WTC11 (cell line): Measurements from ENCODE around the gene EMC1. TPM values are rescaled to one million over a fixed set of nuclear protein-coding genes. Genes with fewer than 3 reads are reported as not detected.
"Not testable (repeated sequence)": the region's sequence is repeated elsewhere in the genome, so short reads cannot be mapped to it uniquely, and the experiment has no call there.

Experiments
- ATAC-seq: fragments of 200-7000 bp; cut with Tn5 transposase; 2 replicates; pipeline ENCODE4 v1.10.0; 2021; ENCODE audit warnings: mild to moderate bottlenecking, moderate library complexity
- CTCF ChIA-PET: fragments of 300-600 bp; sonication (Branson Sonifier 250); formaldehyde crosslinking; loops from one replicate; lab custom pipeline; 2021; ENCODE audit warnings: antibody characterized with exemption; lab: Charles Lee
- POLR2A ChIA-PET: fragments of 350-600 bp; sonication (Branson Sonifier 250); formaldehyde crosslinking; loops from one replicate; lab custom pipeline; 2021; ENCODE audit warnings: antibody characterized with exemption; lab: Charles Lee
- DNase-seq: peaks from one replicate; pipeline ENCODE4 v3.0.0; 2021; ENCODE audit warnings: low spot score
- H3K27ac Mint-ChIP-seq: 2 replicates; pipeline ENCODE4 v1.8.0; 2021; ENCODE audit warnings: mixed read lengths
- H3K27me3 Mint-ChIP-seq: 2 replicates; pipeline ENCODE4 v1.8.0; 2021; ENCODE audit warnings: low read depth, mild to moderate bottlenecking, moderate library complexity, mixed read lengths
- H3K36me3 Mint-ChIP-seq: 2 replicates; pipeline ENCODE4 v1.8.0; 2021; ENCODE audit warnings: mixed read lengths
- H3K4me1 Mint-ChIP-seq: 2 replicates; pipeline ENCODE4 v1.8.0; 2022; ENCODE audit warnings: mixed read lengths
- H3K4me3 Mint-ChIP-seq: 2 replicates; pipeline ENCODE4 v1.8.0; 2021; ENCODE audit warnings: mild to moderate bottlenecking, moderate library complexity, mixed read lengths
- H3K9me3 Mint-ChIP-seq: 2 replicates; pipeline ENCODE4 v1.8.0; 2021; ENCODE audit warnings: mixed read lengths
- CBFB ChIP-seq: sonication (generic); formaldehyde crosslinking; IDR thresholded peaks from 2 replicates; pipeline ENCODE4 v1.8.1; 2022; ENCODE audit warnings: mild to moderate bottlenecking, low read depth, missing genetic modification reagents
- GRHL2 ChIP-seq: fragments of 250-450 bp; sonication (Bioruptor Pico); IDR thresholded peaks from 2 replicates; pipeline ENCODE4 v1.8.0; 2022; ENCODE audit warnings: mild to moderate bottlenecking, moderate library complexity; ENCODE audit not compliant: insufficient replicate concordance, severe bottlenecking
- HMGA2 ChIP-seq: fragments of 250-450 bp; sonication (Bioruptor Pico); IDR thresholded peaks from 2 replicates; pipeline ENCODE4 v1.4.0; 2021; ENCODE audit warnings: mild to moderate bottlenecking, moderate library complexity
- KAT7 ChIP-seq: sonication (generic); formaldehyde crosslinking; IDR thresholded peaks from 2 replicates; pipeline ENCODE4 v1.8.1; 2023; ENCODE audit warnings: missing genetic modification reagents, mild to moderate bottlenecking, borderline replicate concordance
- NR1H2 ChIP-seq: sonication (generic); formaldehyde crosslinking; IDR thresholded peaks from 2 replicates; pipeline ENCODE4 v1.9.0; 2021; ENCODE audit warnings: mild to moderate bottlenecking, moderate library complexity, missing genetic modification reagents
- RELA ChIP-seq: sonication (generic); formaldehyde crosslinking; IDR thresholded peaks from 2 replicates; pipeline ENCODE4 v1.8.1; 2022; ENCODE audit warnings: missing genetic modification reagents, mild to moderate bottlenecking, borderline replicate concordance
- ZBTB21 ChIP-seq: sonication (generic); formaldehyde crosslinking; IDR thresholded peaks from 2 replicates; pipeline ENCODE4 v1.8.1; 2023; ENCODE audit warnings: mild to moderate bottlenecking, missing genetic modification reagents, borderline replicate concordance
- ZNF121 ChIP-seq: sonication (generic); formaldehyde crosslinking; IDR thresholded peaks from 2 replicates; pipeline ENCODE4 v1.8.0; 2023; ENCODE audit warnings: missing genetic modification reagents
- ZNF396 ChIP-seq: fragments of 250-450 bp; sonication (Bioruptor Pico); IDR thresholded peaks from 2 replicates; pipeline ENCODE4 v1.8.0; 2021; ENCODE audit warnings: mild to moderate bottlenecking, moderate library complexity, borderline replicate concordance
- total RNA-seq: library from RNA; stranded (reverse); gene quantifications from 3 replicates; pipeline ENCODE4 v1.2.3, GENCODE V29; 2021
- TF ChIP-seq, protein P1 (sequence below): fragments of 250-450 bp; sonication (Bioruptor Pico); IDR thresholded peaks from 2 replicates; pipeline ENCODE4 v1.9.0; 2021; ENCODE audit warnings: moderate library complexity, mild to moderate bottlenecking, inconsistent platforms, borderline replicate concordance
- TF ChIP-seq, protein P2 (sequence below): sonication (generic); formaldehyde crosslinking; IDR thresholded peaks from 2 replicates; pipeline ENCODE4 v1.8.1; 2023; ENCODE audit warnings: mild to moderate bottlenecking, missing genetic modification reagents
- TF ChIP-seq, protein P3 (sequence below): sonication (generic); formaldehyde crosslinking; IDR thresholded peaks from 2 replicates; pipeline ENCODE4 v1.8.1; 2022; ENCODE audit warnings: mild to moderate bottlenecking, missing genetic modification reagents, moderate library complexity, borderline replicate concordance
- TF ChIP-seq, protein P4 (sequence below): sonication (generic); formaldehyde crosslinking; conservative IDR thresholded peaks from 2 replicates; pipeline ENCODE4 v1.8.1; 2023; ENCODE audit warnings: mild to moderate bottlenecking, low read depth, missing genetic modification reagents, moderate library complexity
- TF ChIP-seq, protein P5 (sequence below): sonication (generic); formaldehyde crosslinking; IDR thresholded peaks from 2 replicates; pipeline ENCODE4 v1.8.0; 2022; ENCODE audit warnings: mild to moderate bottlenecking, missing genetic modification reagents

Gene EMC1
- total RNA-seq, 1 experiment from 2014 or later, result 53.5 TPM

DNA sequence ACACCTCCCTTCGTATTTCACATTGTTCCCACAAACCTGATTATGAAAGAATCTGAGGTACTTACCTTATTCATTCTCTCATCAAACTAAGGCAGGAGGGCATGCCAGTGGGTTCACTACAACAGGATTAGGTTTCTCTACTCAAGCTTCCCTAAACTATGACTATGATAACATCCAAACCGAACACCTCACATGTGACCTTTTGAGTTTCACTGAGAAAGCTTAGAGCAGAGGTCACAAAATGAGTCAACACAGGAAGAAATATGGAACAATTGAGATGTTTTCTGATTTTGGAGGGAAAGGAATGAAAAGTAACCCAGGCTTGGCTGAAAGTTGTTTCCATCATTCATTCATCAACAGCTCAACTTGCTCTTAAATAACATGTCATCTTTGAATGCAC lies 65.3 kb downstream of the EMC1 start:
- DNase-seq, result no peak
- TF ChIP-seq RELA (CRISPR knock-in tag) (no peak), GRHL2 (CRISPR knock-in tag) (no peak)
- TF ChIP-seq, all 79 proteins: peak for 0
- no peak overlapping the region for H3K27ac Mint-ChIP-seq
- H3K27me3 Mint-ChIP-seq, result no peaks in the 10 kb centered on the region
- peaks cover 13% of the 10 kb centered on the region for H3K4me1 Mint-ChIP-seq
- H3K36me3 Mint-ChIP-seq, result peaks cover 80% of the 10 kb centered on the region
- no peak for ATAC-seq
- no peak overlapping the region for H3K4me3 Mint-ChIP-seq
- POLR2A ChIA-PET, result no interaction called here
- H3K9me3 Mint-ChIP-seq, result no peaks in the 10 kb centered on the region
- CTCF ChIA-PET, result no interaction called here

DNA sequence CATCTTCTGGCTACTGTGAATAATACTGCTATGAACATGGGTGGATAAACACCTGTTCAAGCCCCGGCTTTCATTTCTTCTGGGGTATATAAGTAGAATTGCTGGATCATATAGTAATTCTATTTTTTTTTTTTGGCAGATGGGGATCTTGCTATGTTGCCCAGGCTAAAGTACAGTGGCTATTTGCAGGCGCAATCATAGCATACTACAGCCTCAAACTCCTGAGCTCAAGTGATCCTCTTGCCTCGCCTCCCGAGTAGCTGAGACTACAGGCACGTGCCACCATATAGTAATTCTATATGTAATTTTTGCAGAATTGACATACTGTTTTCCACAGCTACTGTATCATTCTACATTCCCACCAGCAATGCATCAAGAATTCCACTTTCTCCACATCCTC lies 69.1 kb downstream of the EMC1 start:
- Mint-ChIP-seq H3K4me3 (no peak overlapping the region), H3K27me3 (no peaks in the 10 kb centered on the region), H3K36me3 (peaks cover 71% of the 10 kb centered on the region), H3K27ac (no peak overlapping the region), H3K4me1 (no peaks in the 10 kb centered on the region), H3K9me3 (no peaks in the 10 kb centered on the region)
- ATAC-seq (no peak), DNase-seq (no peak)
- TF ChIP-seq, protein P1, sequence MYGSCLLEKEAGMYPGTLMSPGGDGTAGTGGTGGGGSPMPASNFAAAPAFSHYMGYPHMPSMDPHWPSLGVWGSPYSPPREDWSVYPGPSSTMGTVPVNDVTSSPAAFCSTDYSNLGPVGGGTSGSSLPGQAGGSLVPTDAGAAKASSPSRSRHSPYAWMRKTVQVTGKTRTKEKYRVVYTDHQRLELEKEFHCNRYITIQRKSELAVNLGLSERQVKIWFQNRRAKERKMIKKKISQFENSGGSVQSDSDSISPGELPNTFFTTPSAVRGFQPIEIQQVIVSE, result no peak
- TF ChIP-seq ZNF121 (CRISPR knock-in tag), result peak; percentile 41; the same call in 1 of the 2 replicates
- TF ChIP-seq, protein P2, sequence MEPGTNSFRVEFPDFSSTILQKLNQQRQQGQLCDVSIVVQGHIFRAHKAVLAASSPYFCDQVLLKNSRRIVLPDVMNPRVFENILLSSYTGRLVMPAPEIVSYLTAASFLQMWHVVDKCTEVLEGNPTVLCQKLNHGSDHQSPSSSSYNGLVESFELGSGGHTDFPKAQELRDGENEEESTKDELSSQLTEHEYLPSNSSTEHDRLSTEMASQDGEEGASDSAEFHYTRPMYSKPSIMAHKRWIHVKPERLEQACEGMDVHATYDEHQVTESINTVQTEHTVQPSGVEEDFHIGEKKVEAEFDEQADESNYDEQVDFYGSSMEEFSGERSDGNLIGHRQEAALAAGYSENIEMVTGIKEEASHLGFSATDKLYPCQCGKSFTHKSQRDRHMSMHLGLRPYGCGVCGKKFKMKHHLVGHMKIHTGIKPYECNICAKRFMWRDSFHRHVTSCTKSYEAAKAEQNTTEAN (CRISPR knock-in tag), result no peak
- no peak for TF ChIP-seq NR1H2 (CRISPR knock-in tag)
- no peak for TF ChIP-seq ZNF396 (CRISPR knock-in tag)
- POLR2A ChIA-PET, result no interaction called here
- CTCF ChIA-PET, result no interaction called here

DNA sequence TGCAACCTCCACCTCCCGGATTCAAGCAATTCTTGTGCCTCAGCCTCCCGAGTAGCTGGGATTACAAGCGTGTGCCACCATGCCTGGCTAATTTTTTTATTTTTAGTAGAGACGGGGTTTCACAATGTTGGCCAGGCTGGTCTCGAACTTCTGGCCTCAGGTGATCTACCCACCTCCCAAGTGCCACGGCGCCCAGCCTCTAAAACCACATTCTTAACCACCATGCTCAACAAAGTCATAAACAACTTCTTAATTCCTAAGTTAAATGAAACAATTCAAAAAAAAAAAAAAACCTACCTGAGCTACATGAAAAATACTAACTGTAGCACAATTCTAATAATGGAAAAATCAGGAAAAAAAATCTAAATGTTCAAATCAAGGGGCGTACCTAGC lies 71.1 kb downstream of the EMC1 start:
- H3K27ac Mint-ChIP-seq, H3K27me3 Mint-ChIP-seq, H3K4me3 Mint-ChIP-seq, DNase-seq, POLR2A ChIA-PET, H3K9me3 Mint-ChIP-seq, H3K4me1 Mint-ChIP-seq, ATAC-seq: not testable (repeated sequence)
- CTCF ChIA-PET, result interaction anchor here (1.3 kb wide), 1 partner anchor 62 kb away, joined by 7 read pairs; no protein-coding TSS in a partner anchor
- H3K36me3 Mint-ChIP-seq, result peaks cover 70% of the 10 kb centered on the region

DNA sequence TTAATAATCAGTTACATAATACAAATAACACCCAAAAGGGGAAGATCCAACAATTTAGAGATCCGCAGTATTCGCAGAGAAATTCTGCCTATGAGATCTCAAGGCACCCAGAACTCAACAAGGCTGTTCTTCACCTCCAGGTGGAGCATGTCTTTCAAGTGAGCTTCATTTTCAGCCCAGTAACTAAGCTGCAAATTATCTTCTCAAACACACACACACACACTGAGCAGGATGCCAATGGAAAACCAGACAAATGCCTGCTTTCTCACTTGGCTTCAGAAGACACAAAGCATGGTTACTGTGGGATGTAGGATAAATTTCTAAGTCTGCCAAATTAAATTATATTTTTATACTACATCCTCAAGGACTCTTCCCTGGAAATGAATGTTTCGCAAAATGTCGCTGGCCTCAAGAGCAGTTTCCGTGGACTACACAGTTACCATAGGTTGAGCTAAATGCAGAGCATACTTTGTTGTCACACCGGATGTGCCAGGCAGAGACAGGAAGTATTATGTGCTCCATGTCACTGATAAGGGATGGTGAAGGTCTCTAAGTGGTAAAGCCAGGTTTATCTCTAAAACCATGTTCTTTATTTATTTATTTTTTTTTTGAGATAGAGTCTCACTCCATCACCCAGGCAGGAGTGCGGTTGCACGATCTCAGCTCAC lies 71.6 kb downstream of the EMC1 start:
- ATAC-seq (peak; percentile 61; the same call in 1 of the 2 replicates), DNase-seq (no peak)
- ChIA-PET POLR2A (no interaction called here), CTCF (interaction anchor here (0.6 to 1.3 kb wide), 7 partner anchors 23 to 273 kb away, joined by 3 to 7 read pairs (median 3); no protein-coding TSS in a partner anchor)
- Mint-ChIP-seq H3K36me3 (peaks cover 70% of the 10 kb centered on the region), H3K4me1 (no peaks in the 10 kb centered on the region), H3K27me3 (no peaks in the 10 kb centered on the region), H3K4me3 (no peak overlapping the region), H3K9me3 (no peaks in the 10 kb centered on the region), H3K27ac (no peak overlapping the region)
- TF ChIP-seq CBFB (CRISPR knock-in tag), result no peak
- no peak for TF ChIP-seq HMGA2
- TF ChIP-seq, protein P3, sequence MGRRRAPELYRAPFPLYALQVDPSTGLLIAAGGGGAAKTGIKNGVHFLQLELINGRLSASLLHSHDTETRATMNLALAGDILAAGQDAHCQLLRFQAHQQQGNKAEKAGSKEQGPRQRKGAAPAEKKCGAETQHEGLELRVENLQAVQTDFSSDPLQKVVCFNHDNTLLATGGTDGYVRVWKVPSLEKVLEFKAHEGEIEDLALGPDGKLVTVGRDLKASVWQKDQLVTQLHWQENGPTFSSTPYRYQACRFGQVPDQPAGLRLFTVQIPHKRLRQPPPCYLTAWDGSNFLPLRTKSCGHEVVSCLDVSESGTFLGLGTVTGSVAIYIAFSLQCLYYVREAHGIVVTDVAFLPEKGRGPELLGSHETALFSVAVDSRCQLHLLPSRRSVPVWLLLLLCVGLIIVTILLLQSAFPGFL (CRISPR knock-in tag), result no peak
- TF ChIP-seq ZNF396 (CRISPR knock-in tag), result no peak
- TF ChIP-seq, protein P4, sequence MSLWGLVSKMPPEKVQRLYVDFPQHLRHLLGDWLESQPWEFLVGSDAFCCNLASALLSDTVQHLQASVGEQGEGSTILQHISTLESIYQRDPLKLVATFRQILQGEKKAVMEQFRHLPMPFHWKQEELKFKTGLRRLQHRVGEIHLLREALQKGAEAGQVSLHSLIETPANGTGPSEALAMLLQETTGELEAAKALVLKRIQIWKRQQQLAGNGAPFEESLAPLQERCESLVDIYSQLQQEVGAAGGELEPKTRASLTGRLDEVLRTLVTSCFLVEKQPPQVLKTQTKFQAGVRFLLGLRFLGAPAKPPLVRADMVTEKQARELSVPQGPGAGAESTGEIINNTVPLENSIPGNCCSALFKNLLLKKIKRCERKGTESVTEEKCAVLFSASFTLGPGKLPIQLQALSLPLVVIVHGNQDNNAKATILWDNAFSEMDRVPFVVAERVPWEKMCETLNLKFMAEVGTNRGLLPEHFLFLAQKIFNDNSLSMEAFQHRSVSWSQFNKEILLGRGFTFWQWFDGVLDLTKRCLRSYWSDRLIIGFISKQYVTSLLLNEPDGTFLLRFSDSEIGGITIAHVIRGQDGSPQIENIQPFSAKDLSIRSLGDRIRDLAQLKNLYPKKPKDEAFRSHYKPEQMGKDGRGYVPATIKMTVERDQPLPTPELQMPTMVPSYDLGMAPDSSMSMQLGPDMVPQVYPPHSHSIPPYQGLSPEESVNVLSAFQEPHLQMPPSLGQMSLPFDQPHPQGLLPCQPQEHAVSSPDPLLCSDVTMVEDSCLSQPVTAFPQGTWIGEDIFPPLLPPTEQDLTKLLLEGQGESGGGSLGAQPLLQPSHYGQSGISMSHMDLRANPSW (CRISPR knock-in tag), result no peak
- no peak for TF ChIP-seq KAT7
- TF ChIP-seq, protein P5, sequence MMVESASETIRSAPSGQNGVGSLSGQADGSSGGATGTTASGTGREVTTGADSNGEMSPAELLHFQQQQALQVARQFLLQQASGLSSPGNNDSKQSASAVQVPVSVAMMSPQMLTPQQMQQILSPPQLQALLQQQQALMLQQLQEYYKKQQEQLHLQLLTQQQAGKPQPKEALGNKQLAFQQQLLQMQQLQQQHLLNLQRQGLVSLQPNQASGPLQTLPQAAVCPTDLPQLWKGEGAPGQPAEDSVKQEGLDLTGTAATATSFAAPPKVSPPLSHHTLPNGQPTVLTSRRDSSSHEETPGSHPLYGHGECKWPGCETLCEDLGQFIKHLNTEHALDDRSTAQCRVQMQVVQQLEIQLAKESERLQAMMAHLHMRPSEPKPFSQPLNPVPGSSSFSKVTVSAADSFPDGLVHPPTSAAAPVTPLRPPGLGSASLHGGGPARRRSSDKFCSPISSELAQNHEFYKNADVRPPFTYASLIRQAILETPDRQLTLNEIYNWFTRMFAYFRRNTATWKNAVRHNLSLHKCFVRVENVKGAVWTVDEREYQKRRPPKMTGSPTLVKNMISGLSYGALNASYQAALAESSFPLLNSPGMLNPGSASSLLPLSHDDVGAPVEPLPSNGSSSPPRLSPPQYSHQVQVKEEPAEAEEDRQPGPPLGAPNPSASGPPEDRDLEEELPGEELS (CRISPR knock-in tag), result no peak
- no peak for TF ChIP-seq ZBTB21 (CRISPR knock-in tag)
